Suprapubic skin (tissue), 4 donors: ENCODE data around the gene CDC25B.

ENCODE experiments used
- CTCF ChIP-seq, 2 donors: fragments of 200-600 bp in 1 of 2; fragments of 450-650 bp in 1 of 2; sonication (generic) in 1 of 2; IDR thresholded peaks; one replicate each; pipeline ENCODE4 v1.5.1; 2016 to 2019; ENCODE audit warnings: antibody characterized with exemption in 2 of 2, mild to moderate bottlenecking in 1 of 2, moderate library complexity in 1 of 2
- POLR2A ChIP-seq, 2 donors: fragments of 450-650 bp; IDR thresholded peaks; one replicate each; pipeline ENCODE4 v1.6.1; 2017; ENCODE audit warnings: antibody characterized with exemption in 2 of 2, mild to moderate bottlenecking in 2 of 2, moderate library complexity in 2 of 2
- POLR2AphosphoS5 ChIP-seq, 3 donors: sonication (generic); formaldehyde crosslinking; IDR thresholded peaks; one replicate each; pipeline ENCODE4 v1.6.1; 2017; ENCODE audit warnings: antibody characterized with exemption in 3 of 3

GRCh38 chr20:3847429-3847940 lies 51.4 kb downstream of the CDC25B start:
- no peak for TF ChIP-seq CTCF (IDR thresholded peaks at IDR 0.05)
- TF ChIP-seq POLR2A (IDR thresholded peaks at IDR 0.05), result no peak
- TF ChIP-seq POLR2AphosphoS5 (IDR thresholded peaks at IDR 0.05), result no peak
